ENCODE data around the gene ZPBP.

The ZPBP gene

GRCh38 chr7:50092579-50093491 lies at the start of gene ZPBP:
Gene ZPBP, minus strand, starts transcription at chr7:50093246. Its CDS starts 52 bp downstream, at chr7:50093194.
- peak; percentile 54 for TF ChIP-seq CTCF (IDR thresholded peaks at IDR 0.05; ENCODE audit: low read depth, low read length, missing control alignments)
- H3K4me3 ChIP-seq (replicated peaks; ENCODE audit: low read depth, low read length) = 0 out of 2 replicates have a peak within 1 kb of the TSS, but pooled peaks have one; percentile 1
- peak; percentile 9 for DNase-seq (ENCODE audit: extremely low read depth, low read depth)

- peak; percentile 56 for TF ChIP-seq CTCF (IDR thresholded peaks at IDR 0.05; ENCODE audit: low read depth, low read length, missing control alignments)
- DNase-seq (ENCODE audit: extremely low read depth, low read depth) = peak; percentile 17
- no peak overlapping the region for H3K4me3 ChIP-seq (replicated peaks; ENCODE audit: low read depth, low read length)
Observed at GRCh38 chr7:50142425-50143017, 49.5 kb upstream of the ZPBP start.

- H3K4me3 ChIP-seq (replicated peaks; ENCODE audit: low read depth, low read length) = no peak overlapping the region
- no peak for DNase-seq (ENCODE audit: extremely low read depth, low read depth)
- TF ChIP-seq CTCF (IDR thresholded peaks at IDR 0.05; ENCODE audit: low read depth, low read length, missing control alignments) = no peak
Observed at GRCh38 chr7:50141854-50142253, 48.8 kb upstream of the ZPBP start.

- H3K4me3 ChIP-seq (replicated peaks; ENCODE audit: low read depth, low read length) = no peak overlapping the region
- no peak for TF ChIP-seq CTCF (IDR thresholded peaks at IDR 0.05; ENCODE audit: low read depth, low read length, missing control alignments)
- no peak for DNase-seq (ENCODE audit: extremely low read depth, low read depth)
Observed at GRCh38 chr7:50141131-50141530, 48.1 kb upstream of the ZPBP start.

- no peak overlapping the region for H3K4me3 ChIP-seq (replicated peaks; ENCODE audit: low read depth, low read length)
- no peak for DNase-seq (ENCODE audit: extremely low read depth, low read depth)
- no peak for TF ChIP-seq CTCF (IDR thresholded peaks at IDR 0.05; ENCODE audit: low read depth, low read length, missing control alignments)
Observed at GRCh38 chr7:50140688-50141087, 47.6 kb upstream of the ZPBP start.

DNA sequence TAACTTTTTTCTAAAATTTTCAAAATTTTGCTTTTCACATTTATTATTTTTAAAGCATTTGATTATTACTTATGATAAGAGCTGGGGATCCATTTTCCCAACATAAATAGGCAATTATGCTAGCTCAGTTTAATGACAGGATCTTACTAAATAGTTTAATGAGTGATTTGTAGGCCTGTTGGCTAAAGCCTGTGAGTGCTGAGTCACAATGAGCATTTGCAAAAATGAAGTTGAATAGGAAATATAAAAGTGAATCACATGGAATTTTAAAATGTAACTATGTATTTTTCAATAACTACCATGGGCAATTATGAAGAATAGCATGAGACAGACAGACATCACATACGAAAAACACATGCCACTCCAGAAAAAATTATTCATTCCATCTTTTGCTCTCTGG lies 45.1 kb upstream of the ZPBP start:
- no peak for TF ChIP-seq CTCF (IDR thresholded peaks at IDR 0.05; ENCODE audit: low read depth, low read length, missing control alignments)
- no peak overlapping the region for H3K4me3 ChIP-seq (replicated peaks; ENCODE audit: low read depth, low read length)
- DNase-seq (ENCODE audit: extremely low read depth, low read depth) = no peak
